Stimulated activated CD8-positive, alpha-beta memory T cell treated with anti-CD3 and anti-CD28 coated beads, Interleukin-12 subunit alpha, Interleukin-12 subunit beta, amount 100 ng/mL, for 24 hours (primary cell): ENCODE results near the gene GPA33.

Source experiments
- DNase-seq: peaks from one replicate; pipeline ENCODE4 v3.0.0-alpha.2; 2020; ENCODE audit errors: extremely low read depth

Gene GPA33

GRCh38 chr1:167086033-167086432 lies 4.1 kb downstream of the GPA33 start:
- no peak for DNase-seq

DNA sequence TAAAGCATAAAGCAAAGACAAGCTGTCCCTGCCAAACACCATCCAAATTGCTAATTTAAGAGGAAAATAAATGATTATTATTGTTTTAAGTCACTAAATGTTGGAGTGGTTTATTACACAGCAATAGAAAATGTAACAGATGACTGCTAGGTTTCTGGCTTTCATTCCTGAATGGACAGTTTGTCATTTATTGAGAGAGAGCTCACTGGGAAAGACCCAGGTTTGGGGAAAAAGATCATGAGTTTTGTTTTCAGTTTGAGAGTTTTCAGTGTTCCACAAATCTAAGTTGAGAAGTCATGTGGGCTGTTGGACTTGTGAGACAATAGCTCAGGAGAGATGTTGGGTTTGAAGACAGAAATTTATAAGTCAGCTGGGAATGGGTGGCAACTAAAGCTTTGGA lies 5.4 kb downstream of the GPA33 start:
- DNase-seq, result no peak

GRCh38 chr1:167083871-167084270 lies 6.3 kb downstream of the GPA33 start:
- DNase-seq, result no peak

GRCh38 chr1:167083066-167083665 lies 7.0 kb downstream of the GPA33 start:
- no peak for DNase-seq

GRCh38 chr1:167082511-167083027 lies 7.6 kb downstream of the GPA33 start:
- no peak for DNase-seq

DNA sequence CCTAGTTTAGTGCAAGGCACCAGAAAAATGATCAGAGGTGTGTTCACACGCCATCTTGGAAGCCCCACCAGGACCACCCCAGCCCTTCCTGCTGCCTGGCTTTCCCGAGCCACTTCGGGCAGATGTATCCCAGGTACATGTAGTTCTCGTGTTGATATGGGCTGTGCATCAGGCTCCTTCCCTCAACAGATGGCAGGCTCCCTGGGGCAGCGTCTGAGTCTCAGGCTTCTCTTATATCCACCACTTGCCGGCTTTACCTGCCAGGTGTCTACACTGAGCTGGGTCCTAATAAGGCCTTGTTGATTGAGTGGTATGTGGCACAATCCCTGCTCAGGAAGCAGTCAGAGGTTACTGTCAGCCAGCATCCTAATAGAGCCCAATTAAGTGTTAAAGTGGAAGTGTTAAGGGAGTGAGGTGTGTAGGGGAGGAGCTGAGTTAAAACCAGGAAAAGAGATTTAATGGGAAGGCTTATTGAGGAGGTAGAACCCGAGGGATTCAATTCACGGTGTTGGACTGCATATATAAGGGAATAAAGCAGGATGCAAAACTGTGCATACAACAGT lies 8.5 kb downstream of the GPA33 start:
- no peak for DNase-seq

DNA sequence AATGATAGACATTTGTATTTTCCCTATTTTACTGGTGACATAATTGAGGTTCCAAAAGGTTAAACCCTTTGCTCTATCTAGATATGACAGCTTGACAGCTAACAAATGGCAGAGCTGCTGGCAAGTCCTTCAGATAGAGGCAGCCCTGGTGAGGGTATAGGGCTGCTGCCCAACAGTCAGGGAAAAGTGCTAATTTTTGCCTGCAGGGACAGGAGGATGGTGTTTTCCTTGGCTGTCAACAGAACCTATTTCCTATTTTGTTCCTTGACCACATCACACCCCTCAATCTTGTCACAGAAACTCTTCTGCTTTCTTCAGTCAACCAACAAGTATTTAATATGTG lies 12.3 kb downstream of the GPA33 start:
- DNase-seq, result no peak

DNA sequence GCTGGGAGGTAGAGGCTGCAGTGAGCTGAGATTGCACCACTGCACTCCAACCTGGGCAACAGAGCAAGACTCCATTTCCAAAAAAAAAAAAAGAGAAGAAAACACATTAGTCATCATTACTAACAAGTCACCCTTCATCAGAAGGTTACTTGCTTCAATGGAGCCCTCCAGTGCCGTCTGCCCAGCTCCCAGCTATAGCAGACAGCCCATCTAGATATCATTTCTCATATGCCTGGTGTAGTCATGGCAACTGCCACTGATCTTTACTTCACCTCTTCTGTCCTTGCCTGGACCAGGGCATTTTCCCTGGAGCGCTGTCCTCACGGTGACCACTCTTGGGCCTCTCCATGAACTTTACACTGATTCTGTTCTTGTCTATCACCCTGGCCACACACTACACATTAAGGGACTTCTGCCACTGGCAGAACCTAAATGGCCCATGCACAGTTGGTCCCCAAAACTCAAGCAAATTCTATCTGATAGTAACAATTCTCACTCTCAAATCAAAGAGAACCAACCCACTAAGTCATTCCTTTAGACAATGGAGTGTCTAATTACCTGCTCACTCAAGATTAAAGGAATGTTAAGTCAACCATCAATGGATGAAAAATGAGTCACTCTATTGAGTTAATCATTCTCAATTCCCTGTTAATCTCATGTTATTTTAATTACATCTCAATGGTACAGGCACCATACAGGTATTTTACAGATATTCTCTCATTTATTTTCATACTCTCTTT lies 12.9 kb downstream of the GPA33 start:
- DNase-seq, result no peak

DNA sequence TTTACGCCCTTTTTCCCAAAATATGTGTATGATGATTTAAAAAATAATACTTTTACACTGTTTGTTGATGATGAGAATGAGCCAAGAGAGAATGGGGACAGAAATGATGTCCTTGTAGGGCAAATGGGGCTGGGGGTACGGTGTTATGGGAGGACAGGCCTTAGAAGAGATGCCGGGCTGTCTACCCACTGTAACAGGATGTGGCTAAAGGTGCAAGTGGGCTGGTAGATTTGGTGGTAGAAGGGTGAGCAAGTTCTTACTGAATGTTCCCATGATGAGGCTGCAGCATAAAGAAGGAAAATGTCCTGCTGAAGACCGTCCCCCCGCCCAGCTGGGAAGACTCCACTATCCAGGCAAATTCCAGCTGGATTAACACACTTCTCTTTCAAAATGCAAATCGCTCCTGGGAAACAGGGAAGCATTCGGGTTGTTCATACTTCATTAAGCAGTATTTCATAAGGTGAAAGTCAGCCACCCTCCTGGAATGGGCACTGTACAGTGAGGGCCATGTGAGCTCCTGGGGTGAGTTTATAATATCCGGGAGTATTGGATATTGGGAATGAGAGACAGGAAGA lies 14.0 kb downstream of the GPA33 start:
- no peak for DNase-seq

GRCh38 chr1:167071286-167071685 lies 18.9 kb downstream of the GPA33 start:
- no peak for DNase-seq

DNA sequence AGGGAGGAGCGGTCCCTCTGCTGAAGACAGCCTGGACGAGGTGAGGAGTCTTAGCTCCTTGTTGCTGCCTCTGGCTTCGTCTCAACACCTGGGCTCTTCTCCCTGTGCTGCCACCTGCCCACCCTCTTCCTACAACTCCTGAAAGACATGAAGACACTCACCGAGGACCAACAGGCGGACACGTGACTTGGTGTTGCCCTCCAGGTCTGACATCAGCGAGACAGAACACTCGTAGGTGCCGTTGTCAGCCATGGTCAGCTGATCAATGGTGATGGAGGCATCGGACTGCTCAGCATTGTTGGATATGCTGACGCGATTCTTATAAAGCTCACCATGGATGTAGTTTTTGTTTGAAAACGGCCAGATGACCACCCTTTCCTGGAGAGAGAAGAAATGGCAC lies 21.4 kb downstream of the GPA33 start:
- no peak for DNase-seq

DNA sequence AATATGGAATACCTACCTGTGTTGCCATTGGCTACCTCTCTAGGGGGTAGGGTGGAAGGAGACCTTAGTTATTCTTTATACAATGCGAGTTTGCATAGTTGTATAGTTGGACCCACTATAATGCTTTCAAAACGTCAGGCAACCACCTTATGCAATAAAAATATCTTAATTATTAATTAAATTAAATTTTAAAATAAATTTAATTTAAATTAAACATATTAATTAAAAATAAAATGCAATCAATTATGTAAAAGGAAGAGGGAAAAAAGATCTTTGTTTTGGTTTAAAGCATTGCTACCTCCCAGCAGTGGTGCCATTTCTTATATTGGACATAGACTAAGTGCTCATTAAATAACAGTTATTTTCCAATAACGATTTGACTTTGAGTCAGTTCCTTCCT lies 22.3 kb downstream of the GPA33 start:
- DNase-seq, result no peak

DNA sequence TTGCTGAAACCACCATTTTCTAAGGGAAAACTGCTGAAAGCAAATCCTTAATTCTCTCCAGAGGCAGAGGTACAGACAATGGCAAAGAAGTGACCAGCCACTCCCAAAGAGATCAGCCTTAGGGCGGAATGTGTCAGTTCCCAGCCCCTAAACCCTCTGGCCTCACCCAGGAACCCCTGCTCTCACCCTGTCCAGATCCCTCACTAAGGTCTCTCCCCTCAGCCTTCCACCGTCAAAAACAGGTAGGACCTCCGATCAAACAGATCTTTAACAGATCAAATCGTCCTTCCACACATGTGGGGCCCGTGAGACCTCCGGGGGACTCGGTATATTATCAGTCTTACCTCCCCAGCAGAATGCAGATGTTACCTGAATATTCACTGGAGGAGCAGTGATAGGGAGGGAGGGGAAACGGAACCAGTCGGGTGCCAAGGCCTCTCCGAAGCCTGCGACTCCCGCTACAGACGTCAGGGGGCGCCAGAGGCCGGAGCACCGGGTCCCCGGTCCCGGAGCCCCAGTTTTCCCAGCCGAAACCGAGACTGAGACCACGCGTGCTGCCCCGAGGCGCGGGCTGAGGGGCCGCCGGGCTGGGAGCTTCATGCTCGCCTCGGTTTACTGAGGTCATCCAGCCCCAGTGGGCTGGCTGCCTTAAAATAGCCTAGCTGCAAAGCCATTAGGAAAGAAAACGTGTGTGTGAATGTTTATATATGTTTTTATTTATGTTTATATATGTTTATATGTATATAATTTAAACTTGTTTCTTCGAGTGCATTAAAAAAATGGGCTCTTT lies 23.6 kb downstream of the GPA33 start:
- peak; percentile 47 for DNase-seq

GRCh38 chr1:167065471-167065870 lies 24.7 kb downstream of the GPA33 start:
- DNase-seq, result no peak

DNA sequence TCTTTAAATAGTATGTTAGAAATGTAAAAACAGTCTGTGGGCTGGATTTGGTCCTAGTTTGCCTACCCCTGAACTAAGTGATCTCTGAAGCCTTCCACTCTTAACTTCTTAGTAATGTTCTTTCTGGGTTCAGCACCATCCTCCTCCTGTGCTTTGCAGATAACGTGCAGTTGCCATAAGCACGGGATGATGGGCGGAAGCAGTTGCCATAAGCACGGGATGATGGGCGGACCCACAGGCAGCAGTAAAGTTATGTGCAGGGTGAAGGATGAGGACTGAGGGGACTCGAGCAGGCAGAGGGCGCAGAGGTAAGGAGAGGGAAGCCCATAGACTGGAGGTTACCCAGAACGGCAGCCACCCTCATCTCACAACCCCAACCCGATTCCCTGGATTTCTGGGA lies 25.6 kb downstream of the GPA33 start:
- no peak for DNase-seq

GRCh38 chr1:167061073-167061464 lies 29.1 kb downstream of the GPA33 start:
- no peak for DNase-seq

- DNase-seq, result no peak
Measured at GRCh38 chr1:167060141-167061072, 29.8 kb downstream of the GPA33 start.

DNA sequence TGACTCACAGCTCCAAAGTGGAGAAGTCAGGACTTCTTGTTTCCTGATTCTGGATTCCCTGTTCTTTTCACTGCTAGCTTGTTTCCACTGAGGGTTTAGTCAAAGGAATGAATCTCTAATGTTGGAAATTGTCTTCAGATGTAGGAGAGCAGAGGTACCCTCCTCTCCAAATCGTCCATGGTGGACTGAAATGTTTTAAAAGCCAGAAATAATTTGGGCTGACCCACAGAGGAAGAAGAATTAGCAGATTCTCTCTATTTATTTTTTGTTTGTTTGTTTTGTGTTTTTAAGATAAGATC lies 30.4 kb downstream of the GPA33 start:
- DNase-seq, result no peak

- DNase-seq, result peak; percentile 31
Measured at GRCh38 chr1:167059045-167059808, 30.9 kb downstream of the GPA33 start.

GRCh38 chr1:167057241-167057688 lies 32.9 kb downstream of the GPA33 start:
- no peak for DNase-seq
